Gastroesophageal sphincter (tissue), 4 donors: ENCODE data around the gene AP3M1. TPM values are rescaled to one million over a fixed set of nuclear protein-coding genes. Genes with fewer than 3 reads are reported as not detected.

ENCODE experiments used
- ATAC-seq: fragments of 150-250 bp; one replicate; pipeline ENCODE4 v1.9.1; 2016; ENCODE audit warnings: mild to moderate bottlenecking, moderate library complexity
- H3K27ac ChIP-seq, 4 donors: fragments of 200-600 bp; sonication (generic) in 3 of 4; 1 replicate in 3 of 4; 2 replicates in 1 of 4; pipeline ENCODE4 v1.5.1; 2016 to 2019
- H3K27me3 ChIP-seq: fragments of 200-600 bp; sonication (generic); one replicate; pipeline ENCODE4 v1.5.1; 2019
- H3K36me3 ChIP-seq, 2 donors: fragments of 200-600 bp; sonication (generic); one replicate each; pipeline ENCODE4 v1.5.1; 2019; ENCODE audit warnings: control low read depth in 1 of 2
- H3K4me1 ChIP-seq, 3 donors: fragments of 200-600 bp; sonication (generic); 1 replicate in 2 of 3; 2 replicates in 1 of 3; pipeline ENCODE4 v1.5.1; 2016 to 2019; ENCODE audit warnings: control low read depth in 2 of 3
- H3K4me3 ChIP-seq, 2 donors: fragments of 200-600 bp; sonication (generic); one replicate each; pipeline ENCODE4 v1.5.1; 2019; ENCODE audit warnings: mild to moderate bottlenecking in 1 of 2, moderate library complexity in 1 of 2
- H3K9me3 ChIP-seq, 3 donors: fragments of 200-600 bp; sonication (generic); one replicate each; pipeline ENCODE4 v1.5.1; 2017 to 2019; ENCODE audit warnings: control low read depth in 2 of 3
- EP300 ChIP-seq: sonication (generic); formaldehyde crosslinking; IDR thresholded peaks from one replicate; pipeline ENCODE4 v1.6.1; 2017; ENCODE audit warnings: antibody characterized with exemption, mild to moderate bottlenecking
- POLR2A ChIP-seq, 2 donors: fragments of 450-650 bp; IDR thresholded peaks; one replicate each; pipeline ENCODE4 v1.6.1; 2017; ENCODE audit warnings: antibody characterized with exemption in 2 of 2, mild to moderate bottlenecking in 2 of 2, moderate library complexity in 1 of 2
- POLR2AphosphoS5 ChIP-seq: sonication (generic); formaldehyde crosslinking; IDR thresholded peaks from one replicate; pipeline ENCODE4 v1.6.1; 2017; ENCODE audit warnings: antibody characterized with exemption
- WGBS, 2 donors: methylation state at CpG; one replicate each; pipeline ENCODE4 v1.1.5; 2018; ENCODE audit warnings: low coverage in 1 of 2; 5-methylcytosine and 5-hydroxymethylcytosine counted together
- total RNA-seq, 4 donors: library from RNA; depleted of rRNA; stranded (reverse); fragments of >200 nt; gene quantifications; one replicate each; pipeline ENCODE4 v1.1.0, GENCODE V29; 2016
- TF ChIP-seq, protein P1 (sequence below), 4 experiments: fragments of 200-600 bp in 2 of 4; fragments of 450-650 bp in 2 of 4; sonication (generic) in 1 of 4; IDR thresholded peaks; one replicate each; pipeline ENCODE4 v1.5.1; 2017 to 2019; ENCODE audit warnings: antibody characterized with exemption in 4 of 4, mild to moderate bottlenecking in 2 of 4, moderate library complexity in 2 of 4

Gene AP3M1
- total RNA-seq, 4 donors from 2014 or later = 29.4 to 41.7 (median 31.7) TPM

- Histone ChIP-seq H3K27me3 (no peaks in the 10 kb centered on the region), H3K36me3 (peaks cover 0 to 44% of the 10 kb centered on the region in 2 donors), H3K4me1 (peaks cover 7 to 95% (median 19%) of the 10 kb centered on the region in 3 donors), H3K9me3 (no peaks in the 10 kb centered on the region), H3K4me3 (no peak overlapping the region), H3K27ac (peak overlapping the region in 2 of 4 donors; percentile 29 to 46)
- TF ChIP-seq POLR2AphosphoS5 (no peak), EP300 (no peak), POLR2A (IDR thresholded peaks at IDR 0.05) (no peak)
- TF ChIP-seq, protein P1, sequence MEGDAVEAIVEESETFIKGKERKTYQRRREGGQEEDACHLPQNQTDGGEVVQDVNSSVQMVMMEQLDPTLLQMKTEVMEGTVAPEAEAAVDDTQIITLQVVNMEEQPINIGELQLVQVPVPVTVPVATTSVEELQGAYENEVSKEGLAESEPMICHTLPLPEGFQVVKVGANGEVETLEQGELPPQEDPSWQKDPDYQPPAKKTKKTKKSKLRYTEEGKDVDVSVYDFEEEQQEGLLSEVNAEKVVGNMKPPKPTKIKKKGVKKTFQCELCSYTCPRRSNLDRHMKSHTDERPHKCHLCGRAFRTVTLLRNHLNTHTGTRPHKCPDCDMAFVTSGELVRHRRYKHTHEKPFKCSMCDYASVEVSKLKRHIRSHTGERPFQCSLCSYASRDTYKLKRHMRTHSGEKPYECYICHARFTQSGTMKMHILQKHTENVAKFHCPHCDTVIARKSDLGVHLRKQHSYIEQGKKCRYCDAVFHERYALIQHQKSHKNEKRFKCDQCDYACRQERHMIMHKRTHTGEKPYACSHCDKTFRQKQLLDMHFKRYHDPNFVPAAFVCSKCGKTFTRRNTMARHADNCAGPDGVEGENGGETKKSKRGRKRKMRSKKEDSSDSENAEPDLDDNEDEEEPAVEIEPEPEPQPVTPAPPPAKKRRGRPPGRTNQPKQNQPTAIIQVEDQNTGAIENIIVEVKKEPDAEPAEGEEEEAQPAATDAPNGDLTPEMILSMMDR (IDR thresholded peaks at IDR 0.05) = no peak
- 32 to 57% methylated on average over 1 of the region's 1 CpG for WGBS, 2 donors
- no peak for ATAC-seq
These were observed 72.6 kb downstream of the AP3M1 start for GRCh38 chr10:74078037-74078436.

GRCh38 chr10:74077416-74077815 lies 73.2 kb downstream of the AP3M1 start:
- Histone ChIP-seq H3K4me1 (peaks cover 7 to 97% (median 19%) of the 10 kb centered on the region in 3 donors), H3K4me3 (no peak overlapping the region), H3K27ac (peak overlapping the region in 1 of 4 donors; percentile 24), H3K36me3 (peaks cover 0 to 43% of the 10 kb centered on the region in 2 donors), H3K9me3 (no peaks in the 10 kb centered on the region), H3K27me3 (no peaks in the 10 kb centered on the region)
- 56 to 88% methylated on average over 4 of the region's 4 CpGs for WGBS, 2 donors
- ATAC-seq = no peak
- TF ChIP-seq EP300 (no peak), POLR2A (IDR thresholded peaks at IDR 0.05) (no peak), POLR2AphosphoS5 (no peak)
- TF ChIP-seq, protein P1 (IDR thresholded peaks at IDR 0.05) = no peak

GRCh38 chr10:74076961-74077360 lies 73.7 kb downstream of the AP3M1 start:
- TF ChIP-seq, protein P1 (IDR thresholded peaks at IDR 0.05) = no peak
- TF ChIP-seq POLR2A (IDR thresholded peaks at IDR 0.05) = no peak
- Histone ChIP-seq H3K27ac (peak overlapping the region in 1 of 4 donors; percentile 46), H3K27me3 (no peaks in the 10 kb centered on the region), H3K4me3 (no peak overlapping the region), H3K4me1 (peaks cover 12 to 97% (median 19%) of the 10 kb centered on the region in 3 donors), H3K9me3 (no peaks in the 10 kb centered on the region), H3K36me3 (peaks cover 0 to 39% of the 10 kb centered on the region in 2 donors)
- ATAC-seq = no peak
- WGBS, 2 donors = 48 to 60% methylated on average over 2 of the region's 2 CpGs

DNA sequence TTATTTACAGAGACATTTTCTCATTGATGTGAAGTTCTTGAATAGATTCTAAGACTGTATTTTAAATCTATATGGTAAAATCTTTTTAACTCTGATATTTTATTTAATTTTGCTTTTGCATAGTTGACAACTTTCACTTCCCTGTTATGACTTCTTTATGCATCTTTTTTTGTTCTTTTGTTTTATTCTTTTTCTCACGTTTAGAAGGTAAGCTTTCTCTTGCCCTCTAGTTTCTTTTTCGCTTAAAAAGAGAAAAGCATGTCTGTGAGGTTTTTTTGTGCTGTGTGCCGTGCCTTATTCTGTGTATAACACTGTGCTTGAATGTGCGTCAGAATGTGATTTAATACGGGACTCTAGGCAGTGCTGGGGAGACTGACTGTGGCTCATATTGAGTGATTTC lies 74.7 kb downstream of the AP3M1 start:
- TF ChIP-seq, protein P1 (IDR thresholded peaks at IDR 0.05) = no peak
- TF ChIP-seq POLR2AphosphoS5 (no peak), EP300 (no peak), POLR2A (IDR thresholded peaks at IDR 0.05) (no peak)
- H3K27ac ChIP-seq = peak overlapping the region in 1 of 4 donors; percentile 46
- H3K27me3 ChIP-seq = no peaks in the 10 kb centered on the region
- H3K4me3 ChIP-seq = no peak overlapping the region
- H3K9me3 ChIP-seq = no peaks in the 10 kb centered on the region
- H3K4me1 ChIP-seq = peaks cover 12 to 97% (median 22%) of the 10 kb centered on the region in 3 donors
- ATAC-seq = no peak
- peaks cover 0 to 39% of the 10 kb centered on the region in 2 donors for H3K36me3 ChIP-seq
- 54 to 67% methylated on average over 4 to 5 of the region's 5 CpGs for WGBS, 2 donors

DNA sequence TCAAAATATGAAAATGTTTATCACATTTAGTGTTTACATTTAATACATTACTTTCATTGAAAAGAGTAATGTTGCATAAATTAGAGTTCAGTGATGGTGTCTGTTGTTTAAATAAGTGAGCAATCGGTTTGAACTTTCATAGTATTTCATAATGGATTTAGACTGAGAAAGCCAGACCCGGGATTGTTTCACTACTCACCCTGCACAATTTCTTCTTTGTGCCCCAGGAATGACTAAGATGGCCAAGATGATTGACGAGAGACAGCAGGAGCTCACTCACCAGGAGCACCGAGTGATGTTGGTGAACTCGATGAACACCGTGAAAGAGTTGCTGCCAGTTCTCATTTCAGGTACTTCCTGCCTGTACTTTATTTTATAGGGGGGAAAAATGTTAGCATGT lies 78.1 kb downstream of the AP3M1 start:
- H3K4me3 ChIP-seq = no peak overlapping the region
- WGBS, 2 donors = 57% methylated on average over 6 of the region's 6 CpGs
- peaks cover 14 to 96% (median 23%) of the 10 kb centered on the region in 3 donors for H3K4me1 ChIP-seq
- H3K36me3 ChIP-seq = peaks cover 0 to 39% of the 10 kb centered on the region in 2 donors
- H3K27me3 ChIP-seq = no peaks in the 10 kb centered on the region
- H3K27ac ChIP-seq = peak overlapping the region in 2 of 4 donors; percentile 39 to 41
- no peaks in the 10 kb centered on the region for H3K9me3 ChIP-seq
- no peak for ATAC-seq
- TF ChIP-seq EP300 = no peak
- TF ChIP-seq POLR2A (IDR thresholded peaks at IDR 0.05) = no peak
- TF ChIP-seq, protein P1 (IDR thresholded peaks at IDR 0.05) = no peak
- TF ChIP-seq POLR2AphosphoS5 = no peak
